NCI-H82 (cell line): Measurements from ENCODE around the gene CMTM3.
A peak's percentile ranks its signal among the peaks of the same experiment; 100 is the strongest.
"Not testable (repeated sequence)": the region's sequence is repeated elsewhere in the genome, so short reads cannot be mapped to it uniquely, and the experiment has no call there.

Experiments used
- DNase-seq: peaks from one replicate; lab custom pipeline; 2025; lab: John Stamatoyannopoulos, UW

CMTM3 gene, protein sequence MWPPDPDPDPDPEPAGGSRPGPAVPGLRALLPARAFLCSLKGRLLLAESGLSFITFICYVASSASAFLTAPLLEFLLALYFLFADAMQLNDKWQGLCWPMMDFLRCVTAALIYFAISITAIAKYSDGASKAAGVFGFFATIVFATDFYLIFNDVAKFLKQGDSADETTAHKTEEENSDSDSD

DNA sequence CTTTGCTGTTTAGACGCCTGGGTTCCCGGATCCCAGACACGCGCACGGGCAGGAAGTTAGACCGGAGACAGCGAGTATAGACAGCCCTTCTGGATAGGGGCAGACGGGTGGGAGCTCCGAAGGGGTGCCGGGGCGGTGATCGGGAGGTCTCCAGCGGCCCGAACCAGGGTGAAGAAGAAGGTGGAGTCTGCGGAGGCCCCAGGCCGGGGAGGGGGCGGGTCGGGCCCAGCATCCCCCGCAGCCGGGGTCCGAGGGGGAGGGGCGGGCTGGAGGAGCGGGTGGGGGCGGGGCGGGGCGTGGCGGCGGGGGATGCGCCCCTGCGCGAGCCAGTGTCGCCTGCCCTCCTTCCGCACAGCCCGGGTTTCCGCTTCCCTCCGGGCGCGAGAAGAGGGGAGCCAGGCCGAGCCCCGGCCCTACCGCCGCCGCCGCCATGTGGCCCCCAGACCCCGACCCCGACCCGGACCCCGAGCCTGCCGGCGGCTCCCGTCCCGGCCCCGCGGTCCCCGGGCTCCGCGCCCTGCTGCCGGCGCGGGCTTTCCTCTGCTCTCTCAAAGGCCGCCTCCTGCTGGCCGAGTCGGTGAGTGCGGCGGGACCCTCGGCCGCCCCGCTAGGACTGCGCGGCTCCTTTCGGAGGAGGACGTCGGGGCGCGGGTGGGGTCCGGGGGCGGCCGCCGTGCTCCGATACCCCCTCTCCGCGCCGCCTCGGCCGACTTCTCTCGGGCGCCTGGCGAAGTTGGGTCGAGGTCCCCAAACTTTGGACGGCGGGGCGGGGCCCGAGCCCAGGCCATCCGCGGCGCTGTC is at the start of gene CMTM3:
TSS of gene CMTM3 (plus strand) at position 329 of the 801 bp plus-strand sequence. CDS start at position 431, 102 bp downstream.
- peak; percentile 77 for DNase-seq

DNA sequence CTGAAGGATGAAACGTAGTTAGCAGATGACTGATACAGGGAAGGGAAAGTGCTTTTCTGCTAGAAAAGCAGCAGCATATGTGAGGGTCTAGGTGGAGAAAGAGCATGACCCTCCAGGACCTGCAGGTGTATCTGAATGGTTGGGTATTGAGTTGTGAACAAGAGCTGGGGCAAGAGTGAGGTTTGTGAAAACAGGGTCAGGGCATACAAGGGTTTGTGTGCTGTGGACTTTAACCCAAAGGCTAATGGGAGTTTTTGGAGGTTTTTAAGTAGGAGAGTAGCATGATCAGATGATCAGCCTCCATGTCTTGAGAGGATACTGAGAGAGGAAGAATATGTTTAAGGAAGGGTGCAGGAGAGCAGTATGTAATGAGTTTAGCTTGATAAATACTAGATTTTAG is 44.4 kb upstream of the CMTM3 start:
- DNase-seq = no peak

DNA sequence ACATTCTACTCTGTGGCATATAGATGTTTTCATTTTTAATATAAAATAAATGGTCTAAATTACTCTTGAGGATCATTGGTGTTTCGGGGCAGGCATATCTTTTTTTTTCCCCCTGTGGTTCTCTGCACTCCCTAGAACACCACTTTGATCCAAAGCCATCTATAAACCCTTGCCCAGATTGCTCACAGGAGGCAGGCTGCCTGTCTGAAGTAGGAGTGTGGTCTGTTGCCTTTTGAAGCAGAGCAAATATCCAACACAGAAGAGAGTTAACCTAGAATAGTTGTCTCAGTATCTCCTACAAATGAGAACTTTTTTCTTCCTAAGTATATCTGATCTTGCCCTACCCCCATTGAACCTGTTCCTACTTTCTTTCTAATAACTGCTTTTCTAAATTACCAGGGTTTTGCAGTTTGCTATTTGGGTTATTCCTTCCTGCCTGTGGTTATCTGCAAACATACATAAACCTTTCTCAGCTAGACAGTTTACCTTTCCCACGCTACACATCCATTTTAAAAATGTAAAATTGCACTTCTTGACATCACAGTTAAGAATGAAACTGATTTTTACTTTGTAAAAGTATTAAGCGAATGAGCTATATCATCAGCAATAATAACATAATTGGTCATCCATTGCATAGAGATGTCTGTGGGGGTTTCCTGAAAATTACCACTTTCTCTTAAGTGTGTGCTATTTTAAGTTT is 43.0 kb upstream of the CMTM3 start:
- no peak for DNase-seq

DNA sequence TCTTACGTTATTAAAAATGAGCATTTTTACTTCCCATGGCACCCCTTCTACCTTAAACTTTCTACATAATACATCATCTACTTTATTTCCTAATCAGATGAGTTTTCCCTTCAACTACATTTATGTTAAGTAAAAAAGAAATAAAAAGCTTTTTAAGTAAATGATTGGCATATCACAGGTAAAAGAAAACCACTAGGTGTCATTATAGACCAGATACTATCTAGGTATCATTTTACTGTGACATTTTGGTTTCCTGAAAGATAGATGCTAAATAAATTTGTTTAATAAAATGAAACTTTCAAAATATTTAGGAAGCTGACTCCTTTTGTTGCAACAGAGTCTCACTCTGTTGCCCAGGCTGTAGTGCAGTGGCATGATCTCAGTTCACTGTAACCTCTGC is 42.1 kb upstream of the CMTM3 start:
- DNase-seq = no peak

DNA sequence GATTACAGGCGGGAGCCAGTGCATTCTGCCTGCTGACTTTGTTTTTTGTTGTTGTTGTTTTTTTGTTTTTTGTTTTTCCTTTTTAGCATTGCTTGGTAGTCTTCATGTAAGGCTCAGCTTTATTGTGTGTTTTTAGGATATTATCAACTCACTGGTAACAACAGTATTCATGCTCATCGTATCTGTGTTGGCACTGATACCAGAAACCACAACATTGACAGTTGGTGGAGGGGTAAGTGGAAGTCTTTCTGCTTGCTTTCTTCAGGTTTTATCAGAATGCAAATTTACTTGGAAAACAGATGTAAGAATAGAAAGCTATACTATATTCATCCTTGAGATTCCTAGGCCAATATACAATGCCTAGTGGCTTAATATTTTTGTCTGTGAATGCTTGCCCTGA is 41.5 kb upstream of the CMTM3 start:
- no peak for DNase-seq

DNA sequence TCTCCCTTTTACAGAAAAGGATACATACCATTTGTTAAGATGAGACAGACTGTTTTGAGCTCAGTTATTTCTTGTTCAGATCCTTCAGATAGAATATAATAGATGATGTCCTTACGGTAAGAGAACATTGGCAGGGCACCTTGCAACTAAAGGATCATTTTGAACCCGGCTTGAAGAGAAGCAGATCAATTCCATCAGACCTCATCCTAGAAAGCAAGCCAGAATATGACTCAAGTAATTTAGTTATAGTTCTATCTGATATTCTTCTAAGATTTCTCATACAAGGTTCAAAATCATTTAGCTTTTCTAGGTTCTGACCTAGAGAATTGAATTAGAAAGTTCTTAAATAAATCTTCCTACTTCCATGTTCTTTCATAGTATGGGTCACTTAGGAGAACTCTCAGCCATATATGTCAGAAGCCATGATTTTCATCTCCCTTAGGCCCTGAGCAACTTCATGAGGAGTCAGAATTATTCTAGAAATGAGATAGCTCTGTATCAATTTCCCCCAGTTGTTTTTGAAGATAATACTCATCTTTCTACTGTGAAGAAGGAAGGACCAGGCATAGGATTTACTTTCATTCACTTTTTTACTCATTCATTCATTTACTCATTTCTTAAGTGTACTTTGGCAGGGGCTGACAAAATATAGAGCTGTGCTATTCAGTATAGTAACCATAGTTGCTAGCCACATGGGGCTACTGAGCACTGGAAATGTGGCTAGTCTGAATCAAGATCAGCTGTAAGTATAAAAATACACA is 40.8 kb upstream of the CMTM3 start:
- no peak for DNase-seq

DNA sequence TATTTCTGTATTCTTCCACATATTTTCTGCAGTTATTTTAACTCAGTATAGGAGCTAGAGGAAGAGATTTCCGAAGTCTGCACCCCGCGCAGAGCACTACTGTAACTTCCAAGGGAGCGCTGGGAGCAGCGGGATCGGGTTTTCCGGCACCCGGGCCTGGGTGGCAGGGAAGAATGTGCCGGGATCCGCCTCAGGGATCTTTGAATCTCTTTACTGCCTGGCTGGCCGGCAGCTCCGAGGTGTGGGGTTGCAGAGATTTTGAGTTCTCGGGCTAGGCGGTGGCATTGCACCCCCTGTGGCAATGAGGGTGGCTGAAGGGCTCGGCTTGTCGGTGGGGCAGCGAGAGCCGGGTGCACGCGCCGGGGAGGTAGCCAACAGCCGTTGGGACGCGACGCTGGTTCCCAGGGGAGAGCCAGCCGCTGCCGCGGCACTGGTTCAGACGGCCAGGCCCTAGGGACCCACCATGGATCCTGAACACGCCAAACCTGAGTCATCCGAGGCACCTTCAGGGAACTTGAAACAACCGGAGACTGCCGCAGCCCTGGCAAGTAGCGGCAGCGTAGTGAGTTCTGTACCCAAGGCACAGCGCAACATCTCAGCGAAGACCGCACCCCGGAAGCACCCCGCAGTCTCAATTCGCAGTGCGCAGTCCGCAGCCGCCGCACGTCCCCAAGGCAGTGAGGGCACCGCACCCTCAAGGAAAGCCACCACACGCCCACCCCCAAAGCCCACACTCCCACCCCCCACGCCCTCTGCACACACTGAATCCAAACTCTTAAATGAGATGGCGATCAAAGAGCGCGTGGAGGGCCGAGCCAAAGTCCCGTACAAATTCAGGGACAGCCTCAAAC is 38.2 kb upstream of the CMTM3 start, which contains the start of gene CMTM1:
TSS of gene CMTM1 (plus strand) at position 389 of the 851 bp plus-strand sequence. CDS start at position 464, 75 bp downstream.
- DNase-seq = no peak

DNA sequence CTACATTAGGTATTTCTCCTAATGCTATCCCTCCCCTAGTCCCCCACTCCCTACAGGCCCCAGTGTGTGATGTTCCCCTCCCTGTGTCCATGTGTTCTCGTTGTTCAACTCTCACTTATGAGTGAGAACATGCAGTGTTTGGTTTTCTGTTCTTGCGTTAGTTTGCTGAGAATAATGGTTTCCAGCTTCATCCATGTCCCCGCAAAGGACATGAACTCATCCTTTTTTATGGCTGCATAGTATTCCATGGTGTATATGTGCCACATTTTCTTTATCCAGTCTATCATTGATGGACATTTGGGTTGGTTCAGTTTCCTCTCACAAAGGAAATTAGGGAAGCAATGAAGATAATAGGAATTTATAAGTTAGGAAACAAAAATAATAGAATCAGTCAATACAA is 37.2 kb upstream of the CMTM3 start:
- not testable (repeated sequence) for DNase-seq

DNA sequence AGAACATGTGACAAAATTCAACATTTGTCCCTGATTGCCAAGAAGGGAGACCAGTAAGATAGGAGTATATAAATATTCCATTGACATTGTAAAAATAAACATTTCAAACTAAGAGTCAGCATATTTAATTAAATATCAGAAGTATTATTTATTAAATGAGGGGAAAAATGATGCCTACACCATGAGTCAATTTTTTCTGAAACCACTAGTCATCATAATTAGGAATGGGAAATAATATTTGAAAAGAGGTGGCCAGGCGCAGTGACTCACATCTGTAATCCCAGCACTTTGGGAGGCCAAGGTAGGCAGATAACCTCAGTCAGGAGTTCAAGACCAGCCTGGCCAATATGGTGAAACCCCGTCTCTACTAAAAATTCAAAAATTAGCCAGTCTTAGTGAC is 36.1 kb upstream of the CMTM3 start:
- no peak for DNase-seq

DNA sequence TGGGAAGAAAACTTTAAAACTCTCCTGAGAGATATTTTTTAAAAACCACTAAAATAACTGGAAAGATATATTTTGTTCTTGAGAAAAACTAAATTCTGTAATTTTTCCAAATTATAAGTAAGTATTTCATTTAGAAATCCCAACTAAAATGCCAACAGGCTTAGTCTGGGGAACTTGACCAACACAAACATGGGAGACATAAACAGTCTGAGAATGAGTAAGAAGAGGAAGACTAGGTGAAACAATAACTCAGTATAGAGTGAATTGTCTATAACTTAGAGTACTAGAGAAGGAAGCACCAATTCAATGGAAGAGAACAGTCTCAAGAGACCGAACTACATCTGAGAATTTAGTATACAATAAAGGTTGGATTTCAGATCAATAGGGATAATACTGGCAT is 35.4 kb upstream of the CMTM3 start:
- no peak for DNase-seq

DNA sequence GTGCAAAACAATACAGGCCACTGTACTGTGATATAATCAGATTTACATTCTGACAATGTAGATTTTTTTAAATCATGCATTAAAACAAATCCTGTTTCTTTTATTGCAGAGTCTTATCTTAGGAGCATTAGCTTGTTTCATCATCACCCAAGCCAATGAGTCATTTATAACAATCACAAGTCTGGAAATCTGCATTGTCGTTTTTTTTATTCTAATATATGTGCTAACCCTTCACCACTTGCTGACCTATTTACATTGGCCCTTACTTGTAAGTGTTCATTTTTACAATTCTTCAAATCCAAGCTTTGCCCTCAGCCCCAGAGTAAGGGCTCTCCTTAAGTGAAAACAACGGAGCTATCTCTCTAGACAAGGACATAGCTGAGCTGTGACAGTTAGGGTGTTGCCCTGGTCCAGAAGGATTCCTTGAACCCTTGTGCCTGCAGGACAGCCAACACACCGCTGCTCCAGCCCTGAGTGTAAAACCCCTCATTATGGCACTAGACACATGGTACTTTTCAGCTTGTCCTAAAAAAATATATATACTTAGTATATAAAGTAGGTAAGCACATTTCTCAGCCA is 34.6 kb upstream of the CMTM3 start:
- DNase-seq = no peak

DNA sequence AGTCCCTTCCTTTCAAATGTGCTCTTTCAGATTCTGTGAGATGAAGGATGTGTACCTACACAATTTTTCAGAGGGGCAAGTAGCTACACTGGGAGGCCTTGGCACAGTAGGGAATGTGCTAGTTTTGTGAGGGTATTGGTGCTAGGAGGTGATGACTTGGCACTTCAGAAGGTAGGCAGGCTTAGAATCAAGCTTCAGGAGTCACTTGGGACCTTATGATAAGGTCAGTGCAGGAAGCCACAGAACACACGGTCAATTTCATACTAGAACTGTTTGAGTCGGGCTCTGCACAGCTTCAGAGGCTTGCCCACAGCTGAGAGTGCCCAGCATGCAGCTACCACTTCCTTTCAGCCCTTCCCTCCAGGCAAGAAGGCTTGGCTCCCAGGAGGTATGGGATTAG is 32.1 kb upstream of the CMTM3 start:
- DNase-seq = no peak

DNA sequence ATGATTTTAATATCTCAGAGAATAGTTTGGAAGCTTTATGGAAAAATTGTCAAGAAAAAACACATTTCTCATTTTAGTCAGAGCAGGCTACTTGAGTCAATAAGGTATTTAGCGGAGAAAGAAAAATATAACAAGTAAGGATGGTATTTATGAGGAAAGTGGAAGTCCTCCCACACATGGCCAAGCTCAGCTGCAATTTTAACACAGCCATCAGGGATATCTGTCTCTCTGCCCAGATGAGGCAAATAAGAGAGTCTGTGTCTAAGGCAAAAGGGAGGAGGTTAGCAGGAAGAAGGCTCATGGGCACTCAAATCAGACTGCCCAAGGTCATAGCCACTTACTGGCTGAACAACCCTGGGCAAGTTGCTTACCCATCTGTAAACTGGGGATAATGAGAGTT is 30.4 kb upstream of the CMTM3 start:
- DNase-seq = no peak

DNA sequence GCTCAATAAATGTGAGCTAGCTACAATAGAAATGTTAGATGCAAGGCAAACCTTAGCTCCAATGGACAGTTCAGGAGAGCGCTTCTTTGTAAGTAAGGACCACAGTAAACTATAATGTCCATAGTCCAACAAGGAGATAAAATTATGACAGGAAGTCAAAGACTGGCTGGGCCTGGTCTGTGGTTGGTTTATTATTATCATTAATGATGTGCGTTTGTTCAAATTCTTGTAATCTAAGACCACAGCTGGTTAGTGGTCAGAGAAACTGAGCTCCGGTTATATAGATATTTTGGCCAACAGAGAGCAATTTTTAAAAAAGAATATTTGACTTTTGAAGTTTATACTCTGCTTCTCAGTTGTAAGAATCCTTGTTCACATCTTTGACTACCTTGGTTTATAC is 30.0 kb upstream of the CMTM3 start:
- DNase-seq = no peak

DNA sequence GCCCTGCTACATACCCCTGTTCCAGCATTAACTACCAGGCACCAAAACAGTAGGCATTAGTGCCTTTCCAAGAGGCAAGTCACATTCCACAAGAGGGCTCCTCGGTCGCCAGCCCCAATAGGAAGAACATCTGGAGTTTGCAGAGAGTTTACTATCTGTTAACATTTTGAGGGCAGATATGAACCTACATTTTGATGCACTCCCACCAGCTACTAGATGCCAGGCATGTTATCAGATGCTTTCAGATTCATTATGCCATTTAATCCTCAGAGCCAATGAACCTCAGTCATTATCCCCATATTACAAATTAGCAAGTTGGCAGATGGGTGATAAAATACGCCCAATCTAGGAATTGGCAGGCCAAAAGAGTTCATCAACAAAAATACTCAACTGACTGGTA is 29.4 kb upstream of the CMTM3 start:
- DNase-seq = no peak

DNA sequence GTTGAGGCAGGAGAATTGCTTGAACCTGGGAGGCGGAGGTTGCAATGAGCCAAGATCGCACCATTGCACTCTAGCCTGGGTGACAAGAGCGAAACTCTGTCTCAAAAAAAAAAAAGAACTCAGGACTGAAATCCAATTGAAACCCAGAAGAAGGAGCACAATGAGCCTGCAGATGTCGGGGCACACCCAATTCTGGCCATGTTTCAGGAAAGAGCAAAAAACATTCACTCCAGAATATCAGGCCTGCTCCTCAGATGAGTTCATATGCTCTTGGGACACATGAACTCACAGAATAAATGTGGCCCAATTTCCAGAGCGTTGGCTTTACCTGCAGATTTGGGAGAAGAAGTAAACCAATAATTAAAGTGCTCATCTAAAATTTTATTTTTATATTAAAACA is 28.2 kb upstream of the CMTM3 start:
- DNase-seq = no peak

DNA sequence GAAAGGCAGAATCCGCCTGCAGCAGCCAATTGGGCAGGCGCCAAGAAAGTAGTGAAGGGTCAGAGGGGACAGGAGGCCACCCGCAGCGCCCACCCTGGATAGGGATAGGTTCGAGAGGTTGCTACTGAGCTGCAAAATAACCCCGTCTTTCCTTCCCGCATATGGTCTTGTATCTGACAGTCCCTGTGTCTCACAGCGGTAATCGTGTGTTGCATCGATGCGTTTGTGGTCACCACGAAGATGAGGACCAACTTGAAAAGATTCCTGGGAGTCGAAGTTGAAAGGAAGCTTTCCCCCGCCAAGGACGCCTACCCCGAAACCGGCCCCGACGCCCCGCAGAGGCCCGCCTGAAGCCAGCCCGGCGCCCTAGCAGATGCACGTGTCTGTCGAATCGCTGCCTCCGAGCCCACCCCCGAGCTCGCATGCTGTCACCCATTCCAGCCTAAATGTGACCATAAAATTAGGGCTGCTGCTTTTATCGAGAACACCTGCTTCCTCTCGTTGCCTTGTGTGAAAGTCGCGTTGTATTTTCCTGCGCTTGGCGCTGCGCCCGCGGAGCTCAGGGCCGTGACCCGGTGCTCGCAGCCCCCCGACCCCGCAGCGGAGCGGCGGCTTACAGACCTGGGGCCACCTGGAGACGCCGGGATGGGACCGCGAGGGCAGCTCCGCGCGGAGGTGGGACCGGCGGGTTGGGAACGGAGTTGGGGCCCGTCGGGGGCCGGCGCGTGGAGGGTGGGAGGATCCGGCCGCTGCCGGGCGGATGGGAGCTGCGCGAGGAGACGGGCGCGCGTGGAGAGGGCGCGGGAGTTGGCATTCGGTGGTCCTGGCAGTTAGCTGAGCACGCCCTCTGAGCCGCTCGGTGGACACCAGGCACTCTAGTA is 25.6 kb upstream of the CMTM3 start, which contains the start of gene CMTM2:
TSS of gene CMTM2 (plus strand) at position 813 of the 881 bp plus-strand sequence. CDS start 145 bp downstream, outside the sequence.
- no peak for DNase-seq

DNA sequence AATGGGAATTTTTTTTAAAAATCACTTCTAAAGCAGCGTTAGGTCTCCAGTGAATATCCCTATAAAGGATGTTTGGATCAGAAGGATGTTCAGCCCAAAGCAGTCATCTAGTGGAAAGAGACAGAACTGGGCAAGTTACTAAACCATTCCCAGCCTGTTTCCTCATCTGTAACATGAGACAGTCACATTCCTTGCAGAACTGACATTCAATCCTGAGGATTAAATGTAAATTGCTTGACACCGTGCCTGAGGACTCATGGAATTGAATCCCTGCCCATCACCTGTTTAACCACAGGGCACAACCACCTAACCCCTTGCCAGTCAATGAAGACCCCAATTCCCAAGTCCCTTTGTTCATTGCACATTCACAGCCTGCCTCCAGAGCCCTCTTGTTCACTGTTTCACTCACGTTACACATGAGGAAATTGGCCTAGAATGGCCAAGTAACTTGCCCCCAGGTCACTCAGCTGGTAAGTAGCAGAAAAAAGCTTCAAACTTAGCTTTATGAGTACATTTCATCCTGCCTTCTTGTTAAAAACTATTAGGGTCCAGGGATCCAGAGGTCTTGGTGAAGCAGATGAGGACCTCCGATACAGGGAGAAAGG is 23.8 kb upstream of the CMTM3 start:
- peak; percentile 30 for DNase-seq

DNA sequence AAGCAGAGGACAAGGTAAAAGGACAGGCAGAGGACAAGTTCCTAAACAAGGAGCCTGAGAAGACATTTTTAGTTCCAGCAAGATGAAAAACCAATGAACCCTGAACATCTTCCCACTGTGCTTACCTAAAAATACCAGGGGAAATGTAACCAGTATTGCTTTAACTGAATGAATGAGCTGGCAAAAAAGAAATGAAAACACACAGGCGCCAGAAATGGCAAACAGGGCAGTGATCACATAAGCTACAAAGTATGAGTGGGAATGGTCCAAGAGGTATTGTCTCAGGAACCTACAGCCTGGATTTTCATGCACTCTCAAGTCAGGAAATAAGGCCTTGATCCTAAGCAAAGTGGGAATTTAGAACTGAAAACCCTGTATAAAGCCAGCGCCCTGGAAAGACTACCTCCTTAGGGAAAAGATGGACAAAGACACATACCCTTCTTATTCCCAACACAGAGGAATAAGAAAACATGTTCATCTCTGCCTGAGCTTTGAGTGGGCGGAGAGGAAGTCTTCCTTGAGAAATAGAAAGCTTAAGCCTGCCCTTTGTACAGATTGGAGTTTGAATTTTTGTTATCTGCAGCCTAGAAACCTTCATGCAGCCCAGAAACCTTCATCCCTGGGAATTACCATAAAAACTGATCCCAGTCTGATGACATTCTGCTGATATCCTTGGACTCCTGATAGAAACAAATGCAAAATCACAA is 23.1 kb upstream of the CMTM3 start:
- no peak for DNase-seq
